ENCODE measurements around the gene PJA2. TPM values are rescaled to one million over a fixed set of nuclear protein-coding genes. Genes with fewer than 3 reads are reported as not detected.

The PJA2 gene
- total and polyA plus RNA-seq, 9 of the 15 experiments (the other 6 are each of a cell fraction or from before 2014, with no cell fraction given): 25.1 to 82.1 (median 50.1) TPM

- Histone ChIP-seq H3K79me2 (ENCODE audit: control insufficient read depth, insufficient read depth, low read length) (no peaks in the 10 kb centered on the region), H3K9me3 (replicated peaks; ENCODE audit: control insufficient read depth, insufficient read depth, low read depth, low read length) (no peaks in the 10 kb centered on the region), H2AFZ (ENCODE audit: low read depth, low read length) (no peak overlapping the region), H4K20me1 (replicated peaks; ENCODE audit: control insufficient read depth, insufficient read depth, low read length) (no peaks in the 10 kb centered on the region; the same call in 1 of the 2 replicates), H3K4me2 (ENCODE audit: insufficient read depth, low read length) (no peak overlapping the region), H3K9ac (ENCODE audit: insufficient read depth in 1 of 2, low read depth in 2 of 2, low read length in 2 of 2) (no peak overlapping the region), H3K27me3 (ENCODE audit: control insufficient read depth in 2 of 2, insufficient read depth in 2 of 2, low read length in 2 of 2) (no peaks in the 10 kb centered on the region), H3K27ac (ENCODE audit: extremely low read depth, low read depth, low read length) (no peak overlapping the region; the same call in 2 of the 3 replicates), H3K4me3 (no peak overlapping the region), H3K36me3 (ENCODE audit: control insufficient read depth, insufficient read depth, low read length) (peaks cover 27% of the 10 kb centered on the region), H3K4me1 (replicated peaks in 1 of 2; ENCODE audit: control insufficient read depth in 2 of 2, insufficient read depth in 2 of 2, low read length in 2 of 2) (no peaks in the 10 kb centered on the region), H3K9me1 (ENCODE audit: control insufficient read depth, insufficient read depth, low read length) (no peaks in the 10 kb centered on the region)
- TF ChIP-seq BHLHE40 (IDR thresholded peaks at IDR 0.05; ENCODE audit: low read length) (no peak), ADNP (tag; IDR thresholded peaks at IDR 0.05) (peak; percentile 28; the same call in 1 of the 2 replicates), ZNF511 (CRISPR knock-in tag; IDR thresholded peaks at IDR 0.05) (no peak), ZNF263 (CRISPR knock-in tag; IDR thresholded peaks at IDR 0.05; ENCODE audit: borderline replicate concordance) (peak; percentile 64), PML (IDR thresholded peaks at IDR 0.05; ENCODE audit: low read length) (no peak), ZNF445 (CRISPR knock-in tag; IDR thresholded peaks at IDR 0.05; ENCODE audit: low read depth) (no peak), IFI16 (CRISPR knock-in tag; IDR thresholded peaks at IDR 0.05) (no peak), MTA1 (IDR thresholded peaks at IDR 0.05; ENCODE audit: borderline replicate concordance) (0 out of 2 replicates have a peak, but pooled peaks have one; percentile 17), SREBF2 (CRISPR knock-in tag; IDR thresholded peaks at IDR 0.05) (no peak), ZNF311 (CRISPR knock-in tag; IDR thresholded peaks at IDR 0.05) (no peak), HDAC2 (IDR thresholded peaks at IDR 0.05) (no peak), SAFB (IDR thresholded peaks at IDR 0.05; ENCODE audit: borderline replicate concordance, low read depth, low read length) (no peak)
- intact Hi-C loops (cut with micrococcal nuclease) (loop anchor here (5.0 kb wide), 1 partner anchor 78 kb away; no protein-coding TSS in a partner anchor), in situ Hi-C loops (cut with MboI) (no loop called here)
- CTCF ChIA-PET (ENCODE audit: low intra/inter-chr PET ratio): no interaction called here
- WGBS (ENCODE audit: insufficient coverage, low coverage, missing lambda C conversion rate): 53% methylated on average over 2 of the region's 2 CpGs
- no TSS peak for BruUV-seq (replicated peaks)
- FAIRE-seq (no peak), DNase-seq (ENCODE audit: extremely low read depth in 1 of 4, low spot score in 3 of 4) (peak in 1 of 4 experiments; percentile 7), ATAC-seq (no peak; the same call in 2 of the 3 replicates)
- POLR2A ChIA-PET: interaction anchor here (1.4 kb wide), 1 partner anchor 16 kb away, joined by 4 read pairs; no protein-coding TSS in a partner anchor
Observed at GRCh38 chr5:109354761-109355160, 55.0 kb downstream of the PJA2 start.
